Prostate gland (tissue), 2 donors: ENCODE results near the gene NFKBIB. TPM values are rescaled to one million over a fixed set of nuclear protein-coding genes. Genes with fewer than 3 reads are reported as not detected.

Source experiments
- total RNA-seq, 2 donors: library from RNA; depleted of rRNA; stranded (reverse); fragments of >200 nt; gene quantifications; one replicate each; pipeline ENCODE4 v1.1.0, GENCODE V29; 2016

NFKBIB gene
- total RNA-seq, 2 donors from 2014 or later = 29.8 to 50.6 TPM

Other genes with a start within 250 kb of the NFKBIB start
- 1 to 10 TPM; 2.3 to 6.0 TPM for gene CAPN12, start 155.5 kb upstream of the NFKBIB start, total RNA-seq
- gene LGALS7, start 126.5 kb upstream of the NFKBIB start, total RNA-seq = not detected
- gene LGALS7B, start 110.8 kb upstream of the NFKBIB start, total RNA-seq = 1 to 10 TPM; 3.8 to 9.8 TPM
- gene LGALS4, start 87.0 kb upstream of the NFKBIB start, total RNA-seq = 1 to 10 TPM in 1 of 2 donors, under 1 TPM in 1; 0.91 to 3.7 TPM
- gene ECH1, start 68.2 kb upstream of the NFKBIB start, total RNA-seq = 100 to 1,000 TPM; 129 to 158 TPM
- 100 to 1,000 TPM; 210 to 231 TPM for gene HNRNPL, start 50.0 kb upstream of the NFKBIB start, total RNA-seq
- 10 to 100 TPM in 1 of 2 donors, 1 to 10 TPM in 1; 3.1 to 10.2 TPM for gene RINL, start 21.7 kb upstream of the NFKBIB start, total RNA-seq
- gene SIRT2, start 351 bp upstream of the NFKBIB start, total RNA-seq = 10 to 100 TPM; 55.8 to 89.0 TPM
- 1 to 10 TPM in 1 of 2 donors, not detected in 1; 3.0 TPM for gene CCER2, start 12.2 kb downstream of the NFKBIB start, total RNA-seq
- gene SARS2, start 30.8 kb downstream of the NFKBIB start, total RNA-seq = 10 to 100 TPM; 23.3 to 57.5 TPM
- gene MRPS12, start 31.0 kb downstream of the NFKBIB start, total RNA-seq = 10 to 100 TPM; 32.0 to 41.5 TPM
- gene FBXO17, start 75.8 kb downstream of the NFKBIB start, total RNA-seq = 10 to 100 TPM; 25.9 to 40.5 TPM
- gene FBXO27, start 132.6 kb downstream of the NFKBIB start, total RNA-seq = 10 to 100 TPM; 15.9 to 26.4 TPM
- gene ACP7, start 184.4 kb downstream of the NFKBIB start, total RNA-seq = under 1 TPM in 1 of 2 donors, not detected in 1; 0.80 TPM
- 100 to 1,000 TPM; 111 to 123 TPM for gene PAK4, start 225.8 kb downstream of the NFKBIB start, total RNA-seq